Endodermal cell (in vitro differentiated cells): Measurements from ENCODE around the gene DDA1. TPM values are rescaled to one million over a fixed set of nuclear protein-coding genes. Genes with fewer than 3 reads are reported as not detected.

Experiments
- DNase-seq: peaks from one replicate; pipeline ENCODE4 v3.0.0-alpha.2; 2017
- H3K27ac ChIP-seq: 2 replicates; pipeline ENCODE4 v1.5.1; 2013; ENCODE audit warnings: mild to moderate bottlenecking, low read depth, low read length, moderate library complexity
- H3K27me3 ChIP-seq: 2 replicates; pipeline ENCODE4 v1.6.1; 2013; ENCODE audit warnings: mild to moderate bottlenecking, low read length, moderate library complexity; ENCODE audit not compliant: insufficient read depth, control insufficient read depth, poor library complexity, severe bottlenecking
- H3K36me3 ChIP-seq: 2 replicates; pipeline ENCODE4 v1.7.0; 2013; ENCODE audit warnings: mild to moderate bottlenecking, low read length, moderate library complexity; ENCODE audit not compliant: control insufficient read depth, insufficient read depth
- H3K4me1 ChIP-seq: one replicate; pipeline ENCODE4 v1.7.0; 2013; ENCODE audit warnings: low read length; ENCODE audit not compliant: control insufficient read depth, insufficient read depth
- H3K4me3 ChIP-seq: 2 replicates; pipeline ENCODE4 v1.5.1; 2013; ENCODE audit warnings: mild to moderate bottlenecking, low read length, moderate library complexity
- H3K9ac ChIP-seq: 2 replicates; pipeline ENCODE4 v1.6.1; 2013; ENCODE audit warnings: mild to moderate bottlenecking, low read length, moderate library complexity; ENCODE audit not compliant: poor library complexity, severe bottlenecking; ENCODE audit errors: extremely low read depth
- H3K9me3 ChIP-seq: 2 replicates; pipeline ENCODE4 v1.6.1; 2013; ENCODE audit warnings: mild to moderate bottlenecking, low read length, moderate library complexity; ENCODE audit not compliant: control insufficient read depth
- H3K27ac Mint-ChIP-seq: 2 replicates; pipeline ENCODE4 v1.8.0; 2020; ENCODE audit warnings: mixed read lengths
- H3K27me3 Mint-ChIP-seq: 2 replicates; pipeline ENCODE4 v1.8.0; 2021; ENCODE audit warnings: mild to moderate bottlenecking, mixed read lengths; ENCODE audit not compliant: insufficient read depth
- H3K36me3 Mint-ChIP-seq: 2 replicates; pipeline ENCODE4 v1.8.0; 2020; ENCODE audit warnings: low read depth, mixed read lengths
- H3K4me1 Mint-ChIP-seq: 2 replicates; pipeline ENCODE4 v1.8.0; 2020; ENCODE audit warnings: mixed read lengths
- H3K4me3 Mint-ChIP-seq: 2 replicates; pipeline ENCODE4 v1.8.0; 2020; ENCODE audit warnings: mild to moderate bottlenecking, moderate library complexity, mixed read lengths
- H3K9me3 Mint-ChIP-seq: 2 replicates; pipeline ENCODE4 v1.8.0; 2020; ENCODE audit warnings: mild to moderate bottlenecking, mixed read lengths
- CTCF ChIP-seq: fragments of 200-600 bp; sonication (generic); conservative IDR thresholded peaks from 2 replicates; pipeline ENCODE4 v1.5.0; 2021; ENCODE audit warnings: antibody characterized with exemption, mild to moderate bottlenecking
- WGBS, 2 experiments: methylation state at CpG; one replicate each; pipeline versions ENCODE4 v1.1.5 to v1.1.7; 2013; ENCODE audit warnings: missing lambda C conversion rate in 2 of 2, mixed read lengths in 1 of 2; ENCODE audit not compliant: insufficient coverage in 1 of 2, insufficient read length in 1 of 2; 5-methylcytosine and 5-hydroxymethylcytosine counted together
- total RNA-seq, 2 donors: library from RNA; stranded (reverse); fragmentation: NEBNext Ultra II Directional in 1 of 2; extraction: Animal tissue kit (Norgen Biotek cat#: 25700) in 1 of 2; gene quantifications; 2 replicates in 1 of 2; 3 replicates in 1 of 2; pipeline ENCODE4 v1.2.1, GENCODE V29; 2021

The DDA1 gene
- total RNA-seq, 2 donors from 2014 or later = 36.9 to 42.3 TPM

- Histone ChIP-seq H3K27ac (no peak overlapping the region), H3K9ac (no peak overlapping the region), H3K27me3 (no peaks in the 10 kb centered on the region), H3K4me3 (no peak overlapping the region), H3K36me3 (peaks cover 8% of the 10 kb centered on the region), H3K9me3 (no peaks in the 10 kb centered on the region), H3K4me1 (peaks cover 7% of the 10 kb centered on the region)
- no peaks in the 10 kb centered on the region for H3K4me1 Mint-ChIP-seq
- H3K36me3 Mint-ChIP-seq = peaks cover 15% of the 10 kb centered on the region
- WGBS, 2 experiments = 91 to 97% methylated on average over 9 to 15 of the region's 15 CpGs
- H3K4me3 Mint-ChIP-seq = no peak overlapping the region
- no peaks in the 10 kb centered on the region for H3K9me3 Mint-ChIP-seq
- H3K27me3 Mint-ChIP-seq = no peaks in the 10 kb centered on the region
- no peak for TF ChIP-seq CTCF
- DNase-seq = peak; percentile 40
- no peak overlapping the region for H3K27ac Mint-ChIP-seq
These were observed 32.0 kb downstream of the DDA1 start for GRCh38 chr19:17341386-17341785.

- H3K27ac ChIP-seq = no peak overlapping the region
- Mint-ChIP-seq H3K27ac (no peak overlapping the region), H3K9me3 (no peaks in the 10 kb centered on the region), H3K36me3 (peaks cover 15% of the 10 kb centered on the region), H3K27me3 (no peaks in the 10 kb centered on the region), H3K4me1 (no peaks in the 10 kb centered on the region), H3K4me3 (no peak overlapping the region)
- DNase-seq = no peak
- no peak overlapping the region for H3K9ac ChIP-seq
- no peaks in the 10 kb centered on the region for H3K27me3 ChIP-seq
- 71 to 91% methylated on average over 3 to 6 of the region's 7 CpGs for WGBS, 2 experiments
- peaks cover 7% of the 10 kb centered on the region for H3K4me1 ChIP-seq
- no peak for TF ChIP-seq CTCF
- H3K9me3 ChIP-seq = no peaks in the 10 kb centered on the region
- peaks cover 8% of the 10 kb centered on the region for H3K36me3 ChIP-seq
- H3K4me3 ChIP-seq = no peak overlapping the region
These were observed 32.5 kb downstream of the DDA1 start for GRCh38 chr19:17341845-17342244.

DNA sequence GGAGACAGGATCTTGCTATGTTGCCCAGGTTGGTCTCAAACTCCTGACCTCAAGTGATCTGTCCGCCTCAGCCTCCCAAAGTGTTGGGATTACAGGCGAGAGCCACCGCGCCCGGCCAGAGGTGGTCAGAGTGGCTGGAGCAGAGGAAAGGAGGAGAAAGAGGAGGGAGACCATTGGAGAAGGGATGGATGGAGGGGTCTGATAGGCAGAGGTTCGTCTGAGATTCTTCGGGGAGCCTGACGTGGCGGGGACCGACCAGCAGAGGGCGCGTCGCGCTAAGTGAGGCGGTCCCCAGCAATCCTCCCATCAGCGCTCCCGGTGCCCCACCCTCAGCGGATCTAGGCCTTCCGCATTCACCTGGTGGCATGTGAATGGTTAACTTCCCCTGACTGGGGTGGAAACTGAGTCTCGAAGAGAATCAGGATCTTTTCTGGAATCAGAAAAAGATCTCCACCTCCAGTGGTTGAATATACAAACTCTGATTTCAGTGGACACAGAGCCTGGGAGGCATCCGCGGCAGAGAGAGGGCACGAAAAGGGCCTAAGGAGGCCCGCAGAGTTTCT is 36.8 kb downstream of the DDA1 start:
- H3K4me3 Mint-ChIP-seq = no peak overlapping the region
- peak; percentile 98 for TF ChIP-seq CTCF

More for the DNA sequence above, 36.8 kb downstream of the DDA1 start:
- Mint-ChIP-seq H3K36me3 (peaks cover 7% of the 10 kb centered on the region), H3K27me3 (no peaks in the 10 kb centered on the region), H3K27ac (no peak overlapping the region), H3K4me1 (peaks cover 3% of the 10 kb centered on the region), H3K9me3 (no peaks in the 10 kb centered on the region)
- Histone ChIP-seq H3K4me3 (no peak overlapping the region), H3K4me1 (no peaks in the 10 kb centered on the region), H3K27me3 (no peaks in the 10 kb centered on the region), H3K9me3 (no peaks in the 10 kb centered on the region), H3K36me3 (peaks cover 8% of the 10 kb centered on the region), H3K27ac (no peak overlapping the region), H3K9ac (no peak overlapping the region)
- peak; percentile 95 for DNase-seq
- WGBS, 2 experiments = 25 to 53% methylated on average over 10 to 24 of the region's 24 CpGs
